Dermis microvascular lymphatic vessel endothelial cell (primary cell): ENCODE measurements around the gene GNAQ. TPM values are rescaled to one million over a fixed set of nuclear protein-coding genes. Genes with fewer than 3 reads are reported as not detected.

ENCODE experiments used
- DNase-seq, 2 donors: peaks; one replicate each; pipeline versions ENCODE4 v3.0.0 to v3.0.0-alpha.2; 2010; ENCODE audit warnings: low read depth in 2 of 2
- total RNA-seq: library from RNA; depleted of rRNA; stranded (reverse); fragments of >200 nt; gene quantifications from 2 replicates; pipeline ENCODE4 v1.2.1, GENCODE V29; 2014

GNAQ gene
- total RNA-seq, 1 donor from 2014 or later = 28.6 TPM

DNA sequence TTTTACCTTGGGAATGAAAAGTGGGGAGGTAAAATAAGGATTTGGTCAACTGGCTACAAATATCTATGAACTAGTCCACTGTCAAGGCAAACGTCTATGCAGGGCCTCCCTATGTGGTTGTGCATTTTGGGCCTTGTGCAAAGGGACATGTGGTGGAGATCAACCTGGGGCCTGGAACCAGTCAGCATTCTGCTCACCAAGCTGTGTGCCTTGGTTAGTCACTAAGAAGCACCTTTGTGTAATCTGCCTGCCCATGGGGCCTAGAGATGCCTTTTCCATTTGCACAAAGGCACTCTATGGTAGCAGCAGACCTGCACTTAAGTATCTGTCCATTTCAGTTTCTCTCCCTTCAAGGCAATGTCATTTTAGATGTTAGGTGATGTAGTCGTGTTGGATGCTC, 184.0 kb downstream of the GNAQ start:
- no peak for DNase-seq

DNA sequence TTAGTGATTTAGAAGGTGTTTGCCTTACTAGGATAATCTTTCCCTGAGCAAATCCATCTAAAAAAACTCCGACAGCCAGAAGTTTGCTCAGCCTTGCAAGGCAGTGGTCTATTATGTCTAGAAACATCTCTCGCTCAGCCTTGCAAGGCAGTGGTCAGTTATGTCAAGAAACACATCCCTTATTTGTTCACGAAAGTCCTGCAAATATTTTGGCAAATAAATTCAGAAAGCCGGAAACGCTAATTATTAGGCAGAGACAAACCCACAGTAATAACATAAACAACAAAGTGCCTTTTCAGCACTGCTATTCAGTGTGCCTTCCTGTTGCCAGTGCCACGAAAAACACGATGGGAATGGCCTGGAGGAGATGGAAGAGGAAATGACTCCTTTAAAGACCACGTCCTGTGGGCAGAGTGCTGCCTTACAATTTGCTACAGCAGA, 184.5 kb downstream of the GNAQ start:
- DNase-seq = peak; percentile 74 to 93

DNA sequence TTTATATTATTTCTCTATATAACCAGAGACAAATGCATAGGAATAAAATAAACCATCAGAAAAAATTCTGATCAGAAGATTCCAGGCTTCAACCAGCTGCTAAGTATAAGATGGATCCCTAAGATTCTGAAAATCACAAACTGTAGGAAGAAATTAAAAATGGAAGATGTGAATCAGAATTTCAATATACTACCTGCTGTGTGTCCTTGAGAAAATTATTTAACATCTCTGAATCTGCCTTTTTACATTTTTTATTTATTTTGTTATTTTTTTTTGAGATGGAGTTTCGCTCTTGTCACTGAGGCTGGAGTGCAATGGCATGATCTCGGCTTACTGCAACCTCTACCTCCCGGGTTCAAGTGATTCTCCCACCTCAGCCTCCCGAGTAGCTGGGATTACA, 187.2 kb downstream of the GNAQ start:
- no peak for DNase-seq

DNA sequence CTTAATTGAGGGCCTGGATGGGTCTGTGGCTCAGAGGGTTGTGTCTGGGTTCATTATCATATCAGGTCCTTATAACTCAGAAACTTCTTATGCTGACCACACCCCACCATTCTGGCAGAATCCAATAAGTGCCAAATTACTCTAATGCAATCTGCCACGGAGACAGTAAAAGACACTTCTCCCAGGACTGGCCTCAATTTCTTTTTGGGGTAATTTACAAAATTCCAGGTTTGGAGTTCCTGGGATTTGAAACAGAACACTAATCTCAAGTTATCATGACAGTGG, 187.8 kb downstream of the GNAQ start:
- DNase-seq = no peak

DNA sequence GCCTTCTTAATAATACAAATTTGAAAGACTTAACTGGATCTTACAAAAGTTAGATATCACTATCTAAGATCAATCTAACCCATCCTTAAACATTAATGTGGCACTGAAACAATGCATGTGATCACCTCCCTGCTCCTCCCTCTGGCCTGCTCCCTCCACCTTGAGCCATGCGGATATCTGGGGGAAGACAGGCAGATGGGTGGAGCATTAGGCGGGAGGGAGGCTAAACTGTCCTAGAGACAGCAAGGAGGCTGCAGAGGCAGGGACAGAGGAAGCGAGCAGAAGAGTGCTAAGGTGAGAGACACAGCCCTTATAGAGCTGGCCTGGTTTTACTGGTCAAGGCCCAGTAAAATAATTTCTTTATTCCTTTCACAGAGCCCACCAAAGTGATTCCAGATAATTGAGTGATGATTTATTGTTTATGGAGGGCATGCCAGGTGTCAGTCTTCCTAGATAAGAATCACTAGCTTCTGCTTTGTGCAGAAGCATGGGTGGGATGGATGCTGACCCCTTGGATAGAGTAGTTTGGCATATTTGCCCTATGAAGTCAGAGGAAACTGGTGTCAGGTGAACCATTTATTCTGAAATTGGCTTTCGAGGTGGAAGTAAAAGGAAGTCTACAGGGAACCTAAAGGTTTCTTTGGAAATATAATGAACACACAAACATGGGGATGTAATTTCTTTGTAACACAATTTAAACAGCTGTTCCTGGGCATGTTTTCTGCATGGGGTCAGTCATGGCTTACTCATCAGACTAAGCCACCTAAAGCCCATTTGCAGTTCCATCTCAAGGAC, 188.3 kb downstream of the GNAQ start:
- DNase-seq = no peak

DNA sequence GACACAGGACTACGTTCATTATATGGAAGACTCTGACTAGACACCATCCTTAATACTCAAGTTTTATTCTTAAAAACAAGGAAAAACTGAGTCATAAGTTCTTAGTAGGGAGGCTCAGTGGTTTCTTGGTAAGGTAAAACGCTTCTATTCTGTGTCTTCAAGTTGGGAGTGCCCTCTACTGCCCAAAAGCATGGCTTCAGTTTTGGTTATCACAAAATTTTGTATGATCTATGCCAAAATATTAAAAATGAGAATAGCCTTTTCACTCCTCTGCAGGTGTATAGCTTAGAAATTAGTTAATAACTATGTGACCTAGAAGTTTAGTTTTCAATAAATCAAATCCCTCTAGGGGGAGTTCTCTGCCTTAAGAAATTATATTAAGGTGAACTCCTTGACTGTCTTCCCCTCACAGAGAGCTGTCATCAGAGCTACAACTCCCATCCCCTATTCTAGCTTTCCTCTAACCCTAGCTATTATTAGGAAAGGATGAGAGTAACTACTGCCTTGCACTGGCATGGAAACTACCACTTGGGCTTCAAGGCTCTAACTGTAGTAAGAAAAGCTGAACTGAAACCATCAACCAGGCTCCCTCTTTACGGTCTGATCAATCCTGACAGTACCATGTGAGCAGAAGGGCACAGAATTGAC, 189.7 kb downstream of the GNAQ start:
- DNase-seq = no peak

DNA sequence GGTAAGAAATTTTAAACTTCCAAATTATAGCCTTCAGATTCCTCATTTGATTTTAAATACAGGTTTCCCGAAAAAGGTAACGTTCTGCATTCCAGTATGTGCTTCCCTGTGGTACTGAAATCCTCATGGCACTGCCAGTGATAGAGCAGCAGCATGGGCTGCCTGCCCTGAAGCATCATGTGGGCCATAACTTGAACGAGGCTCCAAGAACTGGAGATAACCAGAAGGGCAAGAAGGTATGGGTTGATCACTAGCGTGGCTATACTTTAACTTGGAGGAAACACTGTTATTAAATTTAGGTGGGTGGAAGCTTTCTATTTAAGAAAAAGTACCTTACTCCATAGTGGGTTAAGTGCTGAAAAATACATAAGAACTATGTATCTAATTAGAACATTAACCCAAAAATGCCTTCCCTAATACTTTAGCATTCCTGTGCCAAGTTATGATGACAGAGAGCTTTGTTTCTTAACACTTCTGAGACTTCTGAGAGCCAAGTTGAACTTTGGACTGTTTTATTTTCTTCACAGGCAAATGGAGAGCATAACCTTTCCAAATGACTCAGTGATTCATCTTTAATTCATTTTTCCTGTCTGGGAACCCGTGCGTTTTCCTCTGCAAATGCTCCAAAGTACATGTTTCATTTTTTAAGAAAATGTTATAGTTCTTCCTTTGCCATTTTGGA, 192.0 kb downstream of the GNAQ start:
- DNase-seq = peak in 1 of 2 donors; percentile 80

DNA sequence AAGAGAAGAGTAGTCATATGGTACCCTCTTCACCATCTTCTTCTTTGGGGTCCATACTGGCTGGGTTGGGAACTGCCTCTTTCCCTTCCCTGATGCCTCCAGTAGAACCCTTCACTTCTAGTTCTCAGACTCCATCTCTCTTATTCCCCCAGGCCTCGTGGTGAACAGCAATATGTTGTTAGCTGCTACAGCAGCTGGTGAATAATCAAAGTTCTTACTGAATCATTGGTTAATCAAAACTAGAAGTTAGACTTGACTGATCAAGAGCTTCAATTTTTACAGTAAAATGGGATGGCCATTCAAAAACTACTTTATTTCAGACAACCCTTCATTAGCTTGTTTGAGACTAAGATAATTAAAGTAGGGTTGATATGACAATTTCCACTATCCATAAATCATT, 192.6 kb downstream of the GNAQ start:
- DNase-seq = no peak

DNA sequence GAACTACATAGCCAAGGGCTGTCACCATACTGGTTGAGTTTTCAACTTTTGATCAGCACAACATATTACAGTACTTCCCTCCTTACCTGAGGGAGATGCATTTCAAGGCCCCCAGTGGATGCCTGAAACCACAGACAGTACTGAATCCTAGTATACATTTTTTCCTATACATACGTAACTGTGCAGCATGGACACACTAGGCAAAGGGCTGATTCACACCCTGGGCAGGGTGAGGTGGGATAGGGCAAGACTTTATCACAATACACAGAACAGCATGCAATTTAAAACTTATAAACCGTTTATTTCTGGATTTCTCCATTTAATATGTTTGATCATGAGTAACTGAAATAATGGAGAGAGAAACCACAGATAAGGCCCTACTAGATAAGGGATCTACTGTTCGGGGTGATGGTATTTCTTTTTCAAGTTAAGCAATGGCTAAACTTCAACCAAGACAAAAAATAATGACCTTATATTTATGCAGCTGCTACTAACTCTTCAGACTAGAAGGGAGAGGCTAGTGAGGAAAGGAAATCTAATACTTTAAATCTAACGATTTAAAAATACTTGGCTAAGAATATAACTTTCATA, 196.6 kb downstream of the GNAQ start:
- no peak for DNase-seq

DNA sequence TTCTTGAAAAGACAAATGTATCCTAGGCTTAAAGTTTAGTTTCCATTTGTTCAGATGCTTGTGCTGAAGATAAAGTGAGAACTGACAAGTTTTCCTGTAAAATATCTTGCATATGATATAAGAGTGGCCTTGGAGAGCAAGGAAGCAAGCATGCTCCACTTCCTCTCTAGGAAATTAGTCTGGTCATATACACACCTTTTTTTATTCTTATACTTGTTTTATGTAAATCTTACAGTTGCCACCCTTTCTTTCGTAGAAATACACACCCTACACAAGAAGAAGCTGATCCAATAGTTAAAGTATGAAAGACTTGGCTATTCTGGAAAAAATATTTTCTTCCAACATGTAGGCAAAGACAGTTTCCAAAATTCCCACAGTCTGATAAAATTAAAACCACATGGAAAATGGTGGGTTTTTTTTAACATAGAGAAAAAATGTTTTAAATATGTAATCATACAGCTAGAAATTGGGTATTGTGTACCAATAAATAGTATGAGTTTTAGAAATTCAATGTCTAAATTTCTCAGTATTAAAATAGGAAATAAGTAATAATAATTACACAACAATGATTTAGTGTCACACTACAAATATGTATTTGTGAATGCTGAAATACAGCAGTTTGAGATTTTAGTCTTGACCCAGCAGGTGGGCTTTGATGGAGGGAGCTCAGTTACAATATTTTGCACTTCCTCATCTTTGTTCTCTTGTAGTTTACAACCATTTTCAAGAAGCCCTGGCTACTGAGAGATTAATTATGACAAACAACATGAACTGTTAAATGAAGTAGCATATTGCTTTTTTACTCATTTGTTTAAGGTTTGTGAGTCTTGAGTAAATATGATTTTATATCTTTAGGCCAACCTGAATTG, 197.8 kb downstream of the GNAQ start:
- no peak for DNase-seq

DNA sequence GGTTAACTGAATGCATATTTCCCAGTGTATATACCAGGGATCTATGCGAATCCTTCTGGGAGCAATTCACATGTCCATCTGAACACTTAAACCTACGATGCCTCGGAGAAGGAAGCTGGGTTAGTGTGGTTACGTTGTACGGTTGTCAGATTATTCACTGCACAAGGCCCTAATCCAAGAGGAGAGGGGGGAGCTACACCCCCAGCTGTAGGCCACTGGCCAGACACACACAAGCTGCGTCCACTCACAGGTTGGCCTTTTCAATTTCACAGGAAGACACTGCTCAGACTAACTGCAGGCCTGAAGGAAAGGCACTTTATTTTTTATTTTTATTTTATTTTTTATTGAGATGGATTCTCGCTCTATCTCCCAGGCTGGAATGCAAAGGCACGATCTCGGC, 199.0 kb downstream of the GNAQ start:
- no peak for DNase-seq

DNA sequence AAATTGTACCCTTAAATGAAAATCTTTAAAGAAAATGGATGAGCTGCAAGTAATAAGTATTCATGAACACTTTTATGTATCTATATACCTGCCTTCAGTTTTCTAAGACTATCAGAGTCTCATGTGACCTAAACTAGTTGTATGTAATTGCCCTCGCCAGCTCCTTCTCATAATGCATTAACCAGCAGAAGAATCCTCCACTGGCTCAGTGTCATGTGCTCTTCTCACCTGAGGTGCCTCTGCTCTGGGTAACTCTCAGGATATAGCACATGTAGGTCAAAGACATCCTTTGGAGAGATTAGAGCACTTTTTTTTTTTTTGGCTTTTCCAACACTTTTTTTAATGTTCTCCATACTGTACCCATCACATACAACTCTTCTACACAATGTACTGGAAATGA, 199.8 kb downstream of the GNAQ start:
- DNase-seq = no peak

DNA sequence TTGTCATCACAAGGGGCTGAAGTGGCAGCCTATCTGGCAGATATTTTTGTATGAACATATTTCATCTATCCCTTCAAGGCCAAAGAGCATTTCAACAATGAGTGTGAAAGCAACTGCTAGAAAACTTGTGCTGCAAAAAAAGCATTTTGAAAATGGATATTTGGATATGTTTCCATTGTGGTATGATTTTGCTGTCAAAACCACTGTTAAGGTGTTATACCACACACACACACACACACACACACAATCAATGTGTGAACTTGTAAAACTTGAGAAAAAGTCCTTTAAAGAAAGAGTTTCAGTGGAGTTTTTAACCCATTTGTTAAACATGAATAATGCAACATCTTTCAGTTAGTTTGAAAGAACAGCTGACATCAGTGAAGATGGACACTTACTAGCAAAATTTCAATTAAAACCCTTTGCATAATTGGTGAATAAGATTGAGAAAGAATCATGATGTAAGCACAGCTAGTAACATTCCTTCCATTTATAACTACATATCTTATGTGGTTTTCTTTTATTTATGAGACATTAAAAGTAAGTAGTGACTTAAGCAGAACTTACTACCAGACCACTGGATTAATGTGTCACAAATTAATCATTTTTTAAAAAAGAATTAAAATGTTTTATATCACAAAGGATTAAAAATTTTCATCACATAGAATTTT, 200.9 kb downstream of the GNAQ start:
- DNase-seq = no peak

DNA sequence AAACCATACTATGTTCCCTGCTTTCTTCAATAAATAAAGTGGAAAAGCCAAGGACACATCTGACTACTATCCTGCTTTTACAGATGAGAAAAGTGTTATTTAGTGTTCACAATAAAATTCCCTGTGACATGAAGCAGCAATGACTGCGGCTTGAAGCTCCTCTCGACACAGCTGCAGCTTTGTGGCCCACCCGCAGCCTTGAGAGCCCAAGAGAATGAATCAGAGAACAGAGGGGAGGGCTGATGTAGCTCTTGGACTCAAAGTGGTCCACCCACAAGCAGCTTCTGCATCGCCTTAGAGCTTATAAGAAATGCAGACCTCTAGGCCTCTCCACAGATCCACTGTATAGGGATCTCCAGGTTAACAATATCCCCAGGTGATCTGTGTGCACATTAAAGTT, 202.2 kb downstream of the GNAQ start:
- no peak for DNase-seq

DNA sequence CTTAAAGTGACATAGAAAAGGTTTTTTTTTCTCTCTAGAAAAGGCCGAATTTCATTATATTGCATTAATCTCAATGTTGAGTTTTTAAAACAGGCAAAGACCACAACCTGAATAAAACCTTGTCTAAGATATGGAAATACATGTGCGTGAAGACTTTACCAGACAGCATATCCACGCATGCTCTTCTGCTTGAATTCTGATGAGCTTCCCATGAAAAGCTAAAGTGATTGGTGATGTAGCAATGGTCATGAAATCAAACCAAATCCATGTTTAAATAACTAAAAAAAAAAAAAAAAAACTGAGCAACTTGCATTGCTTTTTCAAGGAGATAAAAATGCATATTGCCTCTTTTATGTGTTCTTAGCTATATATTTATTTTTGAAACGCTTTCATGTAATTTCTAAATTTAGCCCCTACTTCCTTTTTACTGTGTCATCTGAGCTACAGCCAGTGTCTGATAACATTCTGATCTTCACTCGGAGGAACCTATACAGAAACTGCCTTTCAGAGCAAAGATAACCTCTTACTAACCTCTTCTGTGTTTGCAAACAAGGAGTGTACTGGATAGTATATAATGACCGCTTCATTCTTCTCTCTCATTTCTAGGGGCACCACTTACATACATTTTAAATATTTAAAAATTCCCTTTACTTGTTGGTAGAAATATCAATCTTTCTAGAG, 204.4 kb downstream of the GNAQ start:
- DNase-seq = no peak

DNA sequence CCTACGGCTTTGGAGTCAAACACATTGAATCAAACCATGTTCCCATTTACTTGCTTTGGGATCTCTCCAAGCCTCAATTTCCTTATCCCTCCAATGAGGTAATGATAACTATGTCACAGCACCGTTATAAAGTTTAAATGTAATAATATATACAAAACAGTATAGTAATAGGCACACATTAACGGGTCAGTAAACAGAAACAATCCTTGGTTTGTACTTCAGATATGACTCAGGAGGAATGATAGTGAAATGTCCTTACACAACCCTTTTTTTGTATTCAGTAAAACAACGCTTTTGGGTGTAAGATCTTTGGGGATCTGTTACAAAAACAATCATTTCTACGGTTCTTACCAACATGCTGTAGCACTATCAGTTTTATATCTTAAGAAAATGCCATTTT, 205.0 kb downstream of the GNAQ start:
- no peak for DNase-seq

DNA sequence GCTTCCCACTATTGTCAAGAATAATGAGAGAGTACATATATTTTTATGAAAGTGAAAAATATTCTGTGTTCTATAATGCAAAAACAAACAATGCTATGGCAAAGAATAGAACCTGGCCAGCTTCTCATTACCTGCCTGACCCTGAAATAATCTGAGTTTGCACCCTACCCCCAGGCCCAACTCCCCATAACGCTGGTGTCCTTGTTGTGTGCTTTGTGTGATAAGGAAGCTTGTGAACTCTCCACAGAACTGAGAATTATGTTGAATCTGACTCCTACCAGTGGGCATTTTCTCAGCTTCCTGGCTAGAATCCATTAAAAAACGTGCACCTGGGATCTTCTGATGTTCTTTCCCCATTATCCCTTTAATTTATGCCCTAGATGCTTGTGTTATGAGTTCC, 205.5 kb downstream of the GNAQ start:
- no peak for DNase-seq

DNA sequence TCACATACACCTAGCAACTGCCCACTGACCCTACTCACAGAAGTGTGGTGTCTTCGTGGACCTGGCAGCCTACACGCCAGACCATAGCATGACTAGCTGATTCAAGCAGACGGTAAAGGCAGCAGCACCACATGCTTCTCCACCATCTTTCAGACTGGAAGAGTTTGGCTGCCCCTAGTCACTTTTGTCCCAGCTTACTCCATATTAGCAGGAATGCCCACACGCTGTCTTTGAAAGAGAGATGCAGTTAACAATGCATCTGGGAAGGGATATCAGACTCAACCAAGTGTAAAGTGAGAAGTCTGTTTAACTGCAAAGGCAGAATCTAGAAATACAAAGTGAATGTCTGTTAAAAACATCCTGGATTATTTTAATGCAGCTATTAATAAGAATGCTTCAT, 206.2 kb downstream of the GNAQ start:
- no peak for DNase-seq

DNA sequence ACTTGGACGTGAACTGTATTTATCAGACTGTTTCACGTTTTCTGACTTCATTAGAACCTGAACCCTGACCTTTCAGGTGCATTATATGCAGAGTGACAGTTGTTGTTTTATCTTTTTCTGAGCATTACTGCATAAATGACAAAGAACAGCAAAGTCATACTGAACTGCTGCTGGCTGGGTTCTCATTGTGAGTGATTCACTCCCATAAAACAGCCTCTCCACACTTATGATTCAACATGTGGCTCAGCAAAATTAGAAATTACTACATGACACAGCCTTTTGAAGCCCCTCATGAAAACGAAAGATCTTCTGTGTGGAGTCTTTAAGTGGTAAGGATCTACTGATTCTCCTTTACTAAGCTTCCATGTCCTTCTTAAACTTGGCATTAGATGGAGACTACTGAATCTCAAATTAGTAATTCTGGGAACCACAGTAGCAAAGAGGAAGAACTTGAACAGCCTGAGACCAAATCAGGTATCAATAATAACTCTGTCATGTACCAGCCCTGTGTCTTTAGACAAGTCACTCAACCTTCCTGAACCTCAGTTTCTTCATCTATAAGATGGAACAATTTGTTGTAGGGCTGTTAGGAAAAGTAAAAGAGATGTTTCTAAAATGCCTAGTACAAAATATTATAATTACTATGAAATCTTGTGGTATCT, 211.2 kb downstream of the GNAQ start:
- peak in 1 of 2 donors; percentile 67 for DNase-seq

DNA sequence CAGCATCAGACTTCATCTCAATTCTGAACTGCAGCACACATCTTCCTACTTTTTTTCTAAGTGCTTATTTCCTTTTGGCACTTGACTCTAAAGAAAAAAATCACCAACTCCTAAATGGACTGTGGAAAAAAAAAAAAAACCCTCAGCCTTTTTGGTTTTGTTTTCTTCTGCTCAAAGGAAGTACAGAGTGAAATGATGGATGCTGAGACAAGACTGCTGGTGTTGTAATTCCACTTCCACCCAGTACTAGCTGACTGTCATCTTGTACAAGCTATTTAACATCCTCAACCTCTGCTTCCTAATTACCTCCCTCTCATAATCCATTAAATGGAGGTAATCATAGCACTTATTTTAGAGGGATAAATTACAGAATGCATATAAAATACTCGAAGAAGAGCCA, 212.0 kb downstream of the GNAQ start:
- DNase-seq = peak in 1 of 2 donors; percentile 13
